HepG2 (cell line): Measurements from ENCODE around the gene TP53I3. TPM values are rescaled to one million over a fixed set of nuclear protein-coding genes. Genes with fewer than 3 reads are reported as not detected.

Source experiments
- ATRX ChIP-seq: sonication (generic); formaldehyde crosslinking; IDR thresholded peaks from 2 replicates; pipeline ENCODE4 v1.4.0; 2020; ENCODE audit warnings: missing genetic modification reagents, borderline replicate concordance
- CERS6 ChIP-seq: sonication (generic); formaldehyde crosslinking; IDR thresholded peaks from 2 replicates; pipeline ENCODE4 v1.5.0; 2020; ENCODE audit warnings: missing genetic modification reagents
- EZH2 ChIP-seq: conservative IDR thresholded peaks from 2 replicates; pipeline ENCODE4 v1.6.1; 2012; ENCODE audit warnings: mild to moderate bottlenecking, low read depth, low read length, moderate library complexity
- FOXO4 ChIP-seq: sonication (generic); formaldehyde crosslinking; conservative IDR thresholded peaks from 2 replicates; pipeline ENCODE4 v1.8.1; 2023; ENCODE audit warnings: missing genetic modification reagents
- HMG20B ChIP-seq: conservative IDR thresholded peaks from 2 replicates; pipeline ENCODE4 v1.6.1; 2016; ENCODE audit warnings: missing genetic modification reagents, missing compliant biosample characterization
- HOXA7 ChIP-seq: sonication (generic); formaldehyde crosslinking; IDR thresholded peaks from 2 replicates; pipeline ENCODE4 v1.8.1; 2022; ENCODE audit warnings: mild to moderate bottlenecking, missing genetic modification reagents, moderate library complexity
- KMT2B ChIP-seq: IDR thresholded peaks from 2 replicates; pipeline ENCODE4 v1.6.1; 2016; ENCODE audit warnings: missing genetic modification reagents, missing compliant biosample characterization
- NFE2 ChIP-seq: sonication (generic); formaldehyde crosslinking; IDR thresholded peaks from 2 replicates; pipeline ENCODE4 v1.4.0; 2020; ENCODE audit warnings: missing genetic modification reagents
- NFKB2 ChIP-seq: sonication (generic); formaldehyde crosslinking; IDR thresholded peaks from 2 replicates; pipeline ENCODE4 v1.4.0; 2020; ENCODE audit warnings: missing genetic modification reagents, borderline replicate concordance
- NKX3-1 ChIP-seq: sonication (generic); formaldehyde crosslinking; IDR thresholded peaks from 2 replicates; pipeline ENCODE4 v1.5.0; 2020; ENCODE audit warnings: missing genetic modification reagents
- PAF1 ChIP-seq: IDR thresholded peaks from 2 replicates; pipeline ENCODE4 v1.6.1; 2016; ENCODE audit warnings: missing genetic modification reagents, missing compliant biosample characterization
- PTBP1 ChIP-seq: fragments of 200-400 bp; formaldehyde crosslinking; IDR thresholded peaks from 2 replicates; pipeline ENCODE4 v1.6.1; 2018; ENCODE audit warnings: low read length, low read depth; ENCODE audit not compliant: poor library complexity, severe bottlenecking
- REL ChIP-seq: sonication (generic); formaldehyde crosslinking; conservative IDR thresholded peaks from 2 replicates; pipeline ENCODE4 v1.8.0; 2022; ENCODE audit warnings: mild to moderate bottlenecking, missing genetic modification reagents, moderate library complexity
- SMAD3 ChIP-seq: sonication (generic); formaldehyde crosslinking; IDR thresholded peaks from 2 replicates; pipeline ENCODE4 v1.4.0; 2020; ENCODE audit warnings: missing genetic modification reagents
- SMARCC2 ChIP-seq: fragments of 450-650 bp; IDR thresholded peaks from 2 replicates; pipeline ENCODE4 v1.6.1; 2017; ENCODE audit warnings: antibody characterized with exemption, mild to moderate bottlenecking
- SOX13 ChIP-seq, 3 experiments: fragments of 450-650 bp in 1 of 3; sonication (generic) in 1 of 3; formaldehyde crosslinking in 1 of 3; IDR thresholded peaks in 2 of 3; conservative IDR thresholded peaks in 1 of 3; 2 replicates each; pipeline versions ENCODE4 v1.5.0 to v1.6.1; 2016 to 2020; ENCODE audit warnings: antibody characterized with exemption in 1 of 3, mild to moderate bottlenecking in 1 of 3, missing compliant biosample characterization in 1 of 3, missing genetic modification reagents in 1 of 3, moderate library complexity in 1 of 3
- SP140L ChIP-seq: sonication (generic); formaldehyde crosslinking; IDR thresholded peaks from 2 replicates; pipeline ENCODE4 v1.4.0; 2020; ENCODE audit warnings: missing genetic modification reagents, borderline replicate concordance
- SPEN ChIP-seq: sonication (generic); formaldehyde crosslinking; IDR thresholded peaks from 2 replicates; pipeline ENCODE4 v1.5.1; 2020; ENCODE audit warnings: low read depth, mild to moderate bottlenecking, missing genetic modification reagents
- TBX3 ChIP-seq: fragments of 450-650 bp; IDR thresholded peaks from 2 replicates; pipeline ENCODE4 v1.6.1; 2017; ENCODE audit warnings: antibody characterized with exemption, mild to moderate bottlenecking, inconsistent platforms, borderline replicate concordance
- TP53 ChIP-seq: sonication (generic); formaldehyde crosslinking; conservative IDR thresholded peaks from 2 replicates; pipeline ENCODE4 v1.4.0; 2020; ENCODE audit warnings: missing genetic modification reagents
- TSC22D2 ChIP-seq: sonication (generic); formaldehyde crosslinking; IDR thresholded peaks from 2 replicates; pipeline ENCODE4 v1.5.1; 2020; ENCODE audit warnings: missing genetic modification reagents, mild to moderate bottlenecking, borderline replicate concordance
- ZBTB42 ChIP-seq: sonication (generic); formaldehyde crosslinking; IDR thresholded peaks from 2 replicates; pipeline ENCODE4 v1.5.0; 2020; ENCODE audit warnings: mild to moderate bottlenecking, missing genetic modification reagents
- ZNF256 ChIP-seq: sonication (generic); formaldehyde crosslinking; conservative IDR thresholded peaks from 2 replicates; pipeline ENCODE4 v1.4.0; 2020; ENCODE audit warnings: missing genetic modification reagents
- ZNF264 ChIP-seq: sonication (generic); formaldehyde crosslinking; IDR thresholded peaks from 2 replicates; pipeline ENCODE4 v1.4.0; 2020; ENCODE audit warnings: missing genetic modification reagents
- ZNF562 ChIP-seq: sonication (generic); formaldehyde crosslinking; IDR thresholded peaks from 2 replicates; pipeline ENCODE4 v1.8.0; 2022; ENCODE audit warnings: missing genetic modification reagents, borderline replicate concordance
- ZNF674 ChIP-seq: sonication (generic); formaldehyde crosslinking; IDR thresholded peaks from 2 replicates; pipeline ENCODE4 v1.5.0; 2020; ENCODE audit warnings: low read depth, mild to moderate bottlenecking, missing genetic modification reagents
- ZNF776 ChIP-seq: sonication (generic); formaldehyde crosslinking; IDR thresholded peaks from 2 replicates; pipeline ENCODE4 v1.4.0; 2020; ENCODE audit warnings: mild to moderate bottlenecking, missing genetic modification reagents
- ZNF777 ChIP-seq: sonication (generic); formaldehyde crosslinking; IDR thresholded peaks from 2 replicates; pipeline ENCODE4 v1.4.0; 2020; ENCODE audit warnings: missing genetic modification reagents
- ZNF788 ChIP-seq: sonication (generic); formaldehyde crosslinking; IDR thresholded peaks from 2 replicates; pipeline ENCODE4 v1.5.0; 2020; ENCODE audit warnings: mild to moderate bottlenecking, missing genetic modification reagents, borderline replicate concordance
- ZNF850 ChIP-seq: sonication (generic); formaldehyde crosslinking; conservative IDR thresholded peaks from 2 replicates; pipeline ENCODE4 v1.9.0; 2021; ENCODE audit warnings: mild to moderate bottlenecking, missing genetic modification reagents
- polyA plus RNA-seq, 8 experiments: library from polyadenylated mRNA; depleted of rRNA in 3 of 8; stranded (reverse) in 7 of 8; unstranded in 1 of 8; fragments of >200 nt; fragmentation: Illumina TruSeq in 4 of 8; extraction: Trizol in 4 of 8; gene quantifications; 2 replicates each; pipeline versions ENCODE4 v1.2.1 to v1.2.3, GENCODE V29; 2011 to 2016; ENCODE audit warnings: low read depth in 4 of 8, missing spikeins in 1 of 8, mixed read lengths in 1 of 8; ENCODE audit not compliant: insufficient read depth in 1 of 8
- total RNA-seq, 5 experiments: library from RNA; depleted of rRNA; stranded (reverse); fragments of >200 nt; fragmentation: Illumina TruSeq; extraction: Trizol; gene quantifications; 2 replicates each; pipeline ENCODE4 v1.2.3, GENCODE V29; 2016; ENCODE audit warnings: low read depth in 1 of 5

Gene TP53I3
- total and polyA plus RNA-seq, 2 of the 13 experiments (the other 11 are each of a cell fraction or from before 2014, with no cell fraction given), result 25.0 to 44.1 TPM

GRCh38 chr2:24123195-24123921 lies 38.7 kb upstream of the TP53I3 start, which contains the start of the genes FAM228B and PFN4 (continued):
- peak; percentile 83; the same call in 1 of the 2 replicates for TF ChIP-seq NFKB2 (CRISPR knock-in tag)
- no peak for TF ChIP-seq PAF1 (CRISPR knock-in tag)
- peak; percentile 92 for TF ChIP-seq ZNF776
- TF ChIP-seq TP53 (CRISPR knock-in tag), result peak; percentile 17; the same call in 1 of the 2 replicates
- no peak for TF ChIP-seq HOXA7 (CRISPR knock-in tag)
- peak; percentile 90 for TF ChIP-seq TSC22D2 (CRISPR knock-in tag)
- peak; percentile 99 for TF ChIP-seq ZNF777 (CRISPR knock-in tag)
- TF ChIP-seq ZBTB42 (CRISPR knock-in tag), result no peak; the same call in 1 of the 2 replicates
- TF ChIP-seq PTBP1, result no peak
- no peak for TF ChIP-seq EZH2
- no peak for TF ChIP-seq CERS6 (CRISPR knock-in tag)
- TF ChIP-seq SPEN (CRISPR knock-in tag), result peak; percentile 92
- no peak for TF ChIP-seq SP140L (CRISPR knock-in tag)
- no peak for TF ChIP-seq HMG20B (CRISPR knock-in tag)
- no peak for TF ChIP-seq SMARCC2
- TF ChIP-seq ZNF850, result 0 out of 2 replicates have a peak, but pooled peaks have one; percentile 71
- no peak for TF ChIP-seq NFE2 (CRISPR knock-in tag)
- peak; percentile 72; the same call in 1 of the 2 replicates for TF ChIP-seq REL (CRISPR knock-in tag)
- peak; percentile 71; the same call in 1 of the 2 replicates for TF ChIP-seq NKX3-1
- TF ChIP-seq ZNF788, result peak; percentile 52; the same call in 1 of the 2 replicates
- 0 out of 2 replicates have a peak, but pooled peaks have one; percentile 40 for TF ChIP-seq FOXO4 (CRISPR knock-in tag)
- no peak for TF ChIP-seq KMT2B
- no peak for TF ChIP-seq ZNF264 (CRISPR knock-in tag)
- TF ChIP-seq ZNF256 (CRISPR knock-in tag), result no peak; the same call in 1 of the 2 replicates
- no peak for TF ChIP-seq ZNF674
- peak; percentile 11; the same call in 1 of the 2 replicates for TF ChIP-seq ZNF562 (CRISPR knock-in tag)
- TF ChIP-seq TBX3, result no peak
- TF ChIP-seq ATRX (CRISPR knock-in tag), result no peak
- no peak for TF ChIP-seq SOX13 (IDR thresholded peaks at IDR 0.05)
- peak in 1 of 2 experiments; percentile 7; a peak in 2 of 4 replicates for TF ChIP-seq SOX13 (CRISPR knock-in tag; conservative IDR thresholded peaks at IDR 0.05 in 1 of 2, IDR thresholded peaks at IDR 0.05 in 1 of 2)
- no peak for TF ChIP-seq SMAD3 (CRISPR knock-in tag)
